Suprapubic skin (tissue), 4 donors: ENCODE data around the gene SEMA3G. TPM values are rescaled to one million over a fixed set of nuclear protein-coding genes. Genes with fewer than 3 reads are reported as not detected.

Experiments used
- DNase-seq, 2 donors: peaks; one replicate each; pipeline ENCODE4 v3.0.0-alpha.2; 2019; ENCODE audit warnings: low spot score in 2 of 2
- H3K27ac ChIP-seq: fragments of 200-600 bp; sonication (generic); one replicate; pipeline ENCODE4 v1.5.1; 2019
- H3K27me3 ChIP-seq: fragments of 200-600 bp; sonication (generic); one replicate; pipeline ENCODE4 v1.5.1; 2019
- H3K36me3 ChIP-seq: fragments of 200-600 bp; sonication (generic); one replicate; pipeline ENCODE4 v1.5.1; 2019
- H3K4me1 ChIP-seq: fragments of 200-600 bp; sonication (generic); one replicate; pipeline ENCODE4 v1.5.1; 2019
- H3K4me3 ChIP-seq: fragments of 200-600 bp; sonication (generic); one replicate; pipeline ENCODE4 v1.5.1; 2019; ENCODE audit warnings: mild to moderate bottlenecking
- H3K9me3 ChIP-seq: fragments of 200-600 bp; sonication (generic); one replicate; pipeline ENCODE4 v1.5.1; 2019
- EP300 ChIP-seq: sonication (generic); formaldehyde crosslinking; IDR thresholded peaks from one replicate; pipeline ENCODE4 v1.6.1; 2017; ENCODE audit warnings: antibody characterized with exemption
- POLR2A ChIP-seq, 2 donors: fragments of 450-650 bp; IDR thresholded peaks; one replicate each; pipeline ENCODE4 v1.6.1; 2017; ENCODE audit warnings: antibody characterized with exemption in 2 of 2, mild to moderate bottlenecking in 2 of 2, moderate library complexity in 2 of 2
- POLR2AphosphoS5 ChIP-seq, 3 donors: sonication (generic); formaldehyde crosslinking; IDR thresholded peaks; one replicate each; pipeline ENCODE4 v1.6.1; 2017; ENCODE audit warnings: antibody characterized with exemption in 3 of 3
- WGBS: methylation state at CpG from one replicate; pipeline ENCODE4 v1.1.5; 2018; 5-methylcytosine and 5-hydroxymethylcytosine counted together
- total RNA-seq, 4 donors: library from RNA; depleted of rRNA; stranded (reverse); fragments of >200 nt; gene quantifications; one replicate each; pipeline ENCODE4 v1.1.0, GENCODE V29; 2016
- TF ChIP-seq, protein P1 (sequence below), 2 donors: fragments of 200-600 bp in 1 of 2; fragments of 450-650 bp in 1 of 2; sonication (generic) in 1 of 2; IDR thresholded peaks; one replicate each; pipeline ENCODE4 v1.5.1; 2016 to 2019; ENCODE audit warnings: antibody characterized with exemption in 2 of 2, mild to moderate bottlenecking in 1 of 2, moderate library complexity in 1 of 2

The SEMA3G gene
- total RNA-seq, 4 donors from 2014 or later: 14.4 to 44.0 (median 26.5) TPM

- Histone ChIP-seq H3K4me1 (peaks cover 27% of the 10 kb centered on the region), H3K9me3 (no peaks in the 10 kb centered on the region), H3K27ac (no peak overlapping the region), H3K4me3 (no peak overlapping the region), H3K27me3 (no peaks in the 10 kb centered on the region), H3K36me3 (peaks cover 82% of the 10 kb centered on the region)
- 81% methylated on average over 13 of the region's 22 CpGs for WGBS
- TF ChIP-seq, protein P1, sequence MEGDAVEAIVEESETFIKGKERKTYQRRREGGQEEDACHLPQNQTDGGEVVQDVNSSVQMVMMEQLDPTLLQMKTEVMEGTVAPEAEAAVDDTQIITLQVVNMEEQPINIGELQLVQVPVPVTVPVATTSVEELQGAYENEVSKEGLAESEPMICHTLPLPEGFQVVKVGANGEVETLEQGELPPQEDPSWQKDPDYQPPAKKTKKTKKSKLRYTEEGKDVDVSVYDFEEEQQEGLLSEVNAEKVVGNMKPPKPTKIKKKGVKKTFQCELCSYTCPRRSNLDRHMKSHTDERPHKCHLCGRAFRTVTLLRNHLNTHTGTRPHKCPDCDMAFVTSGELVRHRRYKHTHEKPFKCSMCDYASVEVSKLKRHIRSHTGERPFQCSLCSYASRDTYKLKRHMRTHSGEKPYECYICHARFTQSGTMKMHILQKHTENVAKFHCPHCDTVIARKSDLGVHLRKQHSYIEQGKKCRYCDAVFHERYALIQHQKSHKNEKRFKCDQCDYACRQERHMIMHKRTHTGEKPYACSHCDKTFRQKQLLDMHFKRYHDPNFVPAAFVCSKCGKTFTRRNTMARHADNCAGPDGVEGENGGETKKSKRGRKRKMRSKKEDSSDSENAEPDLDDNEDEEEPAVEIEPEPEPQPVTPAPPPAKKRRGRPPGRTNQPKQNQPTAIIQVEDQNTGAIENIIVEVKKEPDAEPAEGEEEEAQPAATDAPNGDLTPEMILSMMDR (IDR thresholded peaks at IDR 0.05): no peak
- no peak for TF ChIP-seq POLR2A (IDR thresholded peaks at IDR 0.05)
- TF ChIP-seq POLR2AphosphoS5 (IDR thresholded peaks at IDR 0.05): no peak
- TF ChIP-seq EP300: no peak
- DNase-seq: no peak
These were observed 45.4 kb upstream of the SEMA3G start for GRCh38 chr3:52490035-52490938.

- Histone ChIP-seq H3K4me1 (peaks cover 30% of the 10 kb centered on the region), H3K36me3 (peaks cover 87% of the 10 kb centered on the region), H3K27me3 (no peaks in the 10 kb centered on the region), H3K9me3 (no peaks in the 10 kb centered on the region), H3K27ac (no peak overlapping the region), H3K4me3 (no peak overlapping the region)
- WGBS: no CpG with 5 or more reads among the region's 18 CpGs
- DNase-seq: no peak
- no peak for TF ChIP-seq POLR2AphosphoS5 (IDR thresholded peaks at IDR 0.05)
- TF ChIP-seq EP300: no peak
- TF ChIP-seq, protein P1 (IDR thresholded peaks at IDR 0.05): no peak
- no peak for TF ChIP-seq POLR2A (IDR thresholded peaks at IDR 0.05)
These were observed 44.5 kb upstream of the SEMA3G start for GRCh38 chr3:52489453-52489852.

DNA sequence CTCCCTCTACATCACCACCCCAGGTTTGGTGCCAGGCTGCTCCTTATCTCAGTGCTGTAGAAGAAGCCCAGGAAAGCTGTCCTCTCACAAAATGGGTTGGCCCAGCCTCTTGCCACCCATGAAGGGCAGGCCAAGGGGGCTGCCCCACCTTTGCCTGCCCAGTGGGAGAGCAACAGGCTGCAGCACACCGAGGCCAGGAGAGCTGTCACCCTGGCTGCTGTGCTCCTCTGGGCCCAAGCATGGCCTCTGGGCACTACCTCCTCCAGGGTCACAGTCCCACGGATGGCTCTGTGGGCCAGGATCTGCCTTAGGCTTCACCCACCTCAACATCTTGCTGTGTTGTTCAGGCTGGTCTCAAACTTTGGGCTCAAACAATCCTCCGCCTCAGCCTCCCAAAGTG is 43.8 kb upstream of the SEMA3G start:
- no CpG with 5 or more reads among the region's 3 CpGs for WGBS
- H3K27me3 ChIP-seq: no peaks in the 10 kb centered on the region
- peaks cover 87% of the 10 kb centered on the region for H3K36me3 ChIP-seq
- no peak for TF ChIP-seq POLR2A (IDR thresholded peaks at IDR 0.05)
- no peak for TF ChIP-seq EP300
- TF ChIP-seq, protein P1 (IDR thresholded peaks at IDR 0.05): no peak
- TF ChIP-seq POLR2AphosphoS5 (IDR thresholded peaks at IDR 0.05): no peak
- H3K4me1 ChIP-seq: peaks cover 32% of the 10 kb centered on the region
- no peak for DNase-seq
- no peak overlapping the region for H3K4me3 ChIP-seq
- H3K27ac ChIP-seq: no peak overlapping the region
- no peaks in the 10 kb centered on the region for H3K9me3 ChIP-seq

DNA sequence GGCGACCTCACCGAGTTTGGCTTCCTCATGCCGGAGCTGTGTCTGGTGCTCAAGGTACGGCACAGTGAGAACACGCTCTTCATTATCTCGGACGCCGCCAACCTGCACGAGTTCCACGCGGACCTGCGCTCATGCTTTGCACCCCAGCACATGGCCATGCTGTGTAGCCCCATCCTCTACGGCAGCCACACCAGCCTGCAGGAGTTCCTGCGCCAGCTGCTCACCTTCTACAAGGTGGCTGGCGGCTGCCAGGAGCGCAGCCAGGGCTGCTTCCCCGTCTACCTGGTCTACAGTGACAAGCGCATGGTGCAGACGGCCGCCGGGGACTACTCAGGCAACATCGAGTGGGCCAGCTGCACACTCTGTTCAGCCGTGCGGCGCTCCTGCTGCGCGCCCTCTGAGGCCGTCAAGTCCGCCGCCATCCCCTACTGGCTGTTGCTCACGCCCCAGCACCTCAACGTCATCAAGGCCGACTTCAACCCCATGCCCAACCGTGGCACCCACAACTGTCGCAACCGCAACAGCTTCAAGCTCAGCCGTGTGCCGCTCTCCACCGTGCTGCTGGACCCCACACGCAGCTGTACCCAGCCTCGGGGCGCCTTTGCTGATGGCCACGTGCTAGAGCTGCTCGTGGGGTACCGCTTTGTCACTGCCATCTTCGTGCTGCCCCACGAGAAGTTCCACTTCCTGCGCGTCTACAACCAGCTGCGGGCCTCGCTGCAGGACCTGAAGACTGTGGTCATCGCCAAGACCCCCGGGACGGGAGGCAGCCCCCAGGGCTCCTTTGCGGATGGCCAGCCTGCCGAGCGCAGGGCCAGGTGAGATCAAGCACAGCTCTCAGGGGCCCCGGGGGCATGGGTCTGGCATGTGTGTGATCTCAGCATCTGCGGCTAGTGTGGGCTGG is 43.1 kb upstream of the SEMA3G start:
- Histone ChIP-seq H3K4me1 (peaks cover 38% of the 10 kb centered on the region), H3K4me3 (no peak overlapping the region), H3K36me3 (peaks cover 82% of the 10 kb centered on the region), H3K27me3 (no peaks in the 10 kb centered on the region), H3K27ac (no peak overlapping the region), H3K9me3 (no peaks in the 10 kb centered on the region)
- WGBS: 96% methylated on average over 38 of the region's 59 CpGs
- no peak for DNase-seq
- no peak for TF ChIP-seq POLR2AphosphoS5 (IDR thresholded peaks at IDR 0.05)
- TF ChIP-seq EP300: no peak
- TF ChIP-seq, protein P1 (IDR thresholded peaks at IDR 0.05): no peak
- no peak for TF ChIP-seq POLR2A (IDR thresholded peaks at IDR 0.05)
